BE2C (cell line): Measurements from ENCODE around the gene SNX10.
A peak's percentile ranks its signal among the peaks of the same experiment; 100 is the strongest.
"Not testable (repeated sequence)": the region's sequence is repeated elsewhere in the genome, so short reads cannot be mapped to it uniquely, and the experiment has no call there.

Experiments
- DNase-seq: peaks from one replicate; pipeline ENCODE4 v3.0.0-alpha.2; 2020
- H3K27me3 ChIP-seq: fragments of 250-450 bp; sonication (Bioruptor Pico); 2 replicates; pipeline ENCODE4 v1.5.1; 2020; ENCODE audit warnings: mild to moderate bottlenecking
- H3K36me3 ChIP-seq: fragments of 250-450 bp; sonication (Bioruptor Pico); 2 replicates; pipeline ENCODE4 v1.5.1; 2020; ENCODE audit warnings: mild to moderate bottlenecking
- H3K4me1 ChIP-seq: fragments of 250-450 bp; sonication (Bioruptor Pico); 2 replicates; pipeline ENCODE4 v1.5.1; 2020
- H3K4me3 ChIP-seq: 2 replicates; pipeline ENCODE4 v1.5.1; 2011; ENCODE audit warnings: low read depth, low read length
- H3K9me3 ChIP-seq: fragments of 250-450 bp; sonication (Bioruptor Pico); 2 replicates; pipeline ENCODE4 v1.5.1; 2020
- TF ChIP-seq, protein P1 (sequence below): IDR thresholded peaks from 2 replicates; pipeline ENCODE4 v1.5.1; 2012; ENCODE audit warnings: mild to moderate bottlenecking, low read depth, low read length

SNX10 gene

DNA sequence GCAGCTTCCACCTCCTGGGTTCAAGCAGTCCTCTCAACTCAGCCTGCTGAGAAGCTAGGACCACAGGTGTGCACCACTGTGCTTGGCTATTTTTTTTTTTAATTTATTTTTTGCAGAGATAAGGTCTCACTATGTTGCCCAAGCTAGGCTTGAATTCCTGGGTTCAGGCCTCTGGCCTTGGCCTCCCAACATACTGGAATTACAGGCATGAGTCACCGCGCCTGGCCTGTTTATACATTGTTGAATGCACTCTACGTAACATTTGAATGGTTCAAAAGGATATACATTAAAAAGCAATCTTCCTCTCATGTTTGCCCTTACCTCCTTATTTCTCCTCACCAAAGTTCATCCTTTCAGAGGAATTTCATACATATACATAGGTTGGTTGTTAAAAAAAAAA is 7.2 kb upstream of the SNX10 start:
- H3K9me3 ChIP-seq: no peaks in the 10 kb centered on the region
- TF ChIP-seq, protein P1, sequence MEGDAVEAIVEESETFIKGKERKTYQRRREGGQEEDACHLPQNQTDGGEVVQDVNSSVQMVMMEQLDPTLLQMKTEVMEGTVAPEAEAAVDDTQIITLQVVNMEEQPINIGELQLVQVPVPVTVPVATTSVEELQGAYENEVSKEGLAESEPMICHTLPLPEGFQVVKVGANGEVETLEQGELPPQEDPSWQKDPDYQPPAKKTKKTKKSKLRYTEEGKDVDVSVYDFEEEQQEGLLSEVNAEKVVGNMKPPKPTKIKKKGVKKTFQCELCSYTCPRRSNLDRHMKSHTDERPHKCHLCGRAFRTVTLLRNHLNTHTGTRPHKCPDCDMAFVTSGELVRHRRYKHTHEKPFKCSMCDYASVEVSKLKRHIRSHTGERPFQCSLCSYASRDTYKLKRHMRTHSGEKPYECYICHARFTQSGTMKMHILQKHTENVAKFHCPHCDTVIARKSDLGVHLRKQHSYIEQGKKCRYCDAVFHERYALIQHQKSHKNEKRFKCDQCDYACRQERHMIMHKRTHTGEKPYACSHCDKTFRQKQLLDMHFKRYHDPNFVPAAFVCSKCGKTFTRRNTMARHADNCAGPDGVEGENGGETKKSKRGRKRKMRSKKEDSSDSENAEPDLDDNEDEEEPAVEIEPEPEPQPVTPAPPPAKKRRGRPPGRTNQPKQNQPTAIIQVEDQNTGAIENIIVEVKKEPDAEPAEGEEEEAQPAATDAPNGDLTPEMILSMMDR: no peak
- no peak overlapping the region for H3K4me3 ChIP-seq
- H3K27me3 ChIP-seq: peaks cover 21% of the 10 kb centered on the region
- H3K36me3 ChIP-seq: no peaks in the 10 kb centered on the region
- no peaks in the 10 kb centered on the region for H3K4me1 ChIP-seq
- no peak for DNase-seq

DNA sequence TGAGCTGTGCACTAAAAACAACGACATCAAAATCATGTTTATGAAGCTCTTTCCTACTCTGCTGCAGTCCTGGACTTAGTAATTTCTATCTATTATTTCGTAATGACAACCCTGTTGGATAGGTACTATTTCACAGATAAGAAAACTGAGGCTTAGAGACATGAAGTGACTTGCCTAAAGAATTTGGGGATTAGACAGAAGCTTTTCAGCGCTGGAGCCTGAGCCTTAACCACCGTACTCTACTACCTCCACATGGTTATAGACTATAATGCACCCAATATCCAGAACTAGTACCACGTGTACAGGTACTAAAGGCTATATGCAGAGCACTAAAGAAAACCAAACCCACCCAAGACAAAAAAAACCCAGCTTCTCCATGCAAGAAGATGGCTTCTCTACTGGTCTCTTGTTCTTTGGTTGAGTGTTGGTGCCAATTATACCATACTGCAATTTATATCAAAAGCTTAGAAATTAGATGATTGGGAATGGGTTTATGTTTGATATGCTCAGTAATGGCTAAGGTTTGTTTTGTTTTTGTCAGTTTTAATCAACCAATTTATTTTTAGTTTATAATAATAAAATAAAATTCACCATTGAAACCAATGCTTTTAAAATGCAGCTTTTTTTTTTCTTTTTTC is 6.5 kb upstream of the SNX10 start:
- DNase-seq: no peak
- Histone ChIP-seq H3K4me3 (no peak overlapping the region), H3K36me3 (no peaks in the 10 kb centered on the region), H3K27me3 (peaks cover 21% of the 10 kb centered on the region), H3K4me1 (no peaks in the 10 kb centered on the region), H3K9me3 (no peaks in the 10 kb centered on the region)
- TF ChIP-seq, protein P1: peak; percentile 56

GRCh38 chr7:26286157-26286556 is 5.5 kb upstream of the SNX10 start:
- Histone ChIP-seq H3K27me3 (peaks cover 28% of the 10 kb centered on the region), H3K4me1 (no peaks in the 10 kb centered on the region), H3K9me3 (no peaks in the 10 kb centered on the region), H3K4me3 (no peak overlapping the region), H3K36me3 (no peaks in the 10 kb centered on the region)
- no peak for DNase-seq
- TF ChIP-seq, protein P1: no peak

GRCh38 chr7:26288126-26288525 is 3.5 kb upstream of the SNX10 start:
- H3K4me1 ChIP-seq, H3K4me3 ChIP-seq, DNase-seq, H3K9me3 ChIP-seq, H3K36me3 ChIP-seq: not testable (repeated sequence)
- H3K27me3 ChIP-seq: peaks cover 48% of the 10 kb centered on the region

- Histone ChIP-seq H3K36me3 (no peaks in the 10 kb centered on the region), H3K27me3 (peaks cover 52% of the 10 kb centered on the region), H3K4me3 (no peak overlapping the region), H3K4me1 (no peaks in the 10 kb centered on the region), H3K9me3 (no peaks in the 10 kb centered on the region)
- TF ChIP-seq, protein P1: no peak
- DNase-seq: no peak
These were observed 411 bp upstream of the SNX10 start for GRCh38 chr7:26291251-26291650.

- Histone ChIP-seq H3K4me3 (no peak overlapping the region), H3K9me3 (no peaks in the 10 kb centered on the region), H3K27me3 (peaks cover 36% of the 10 kb centered on the region), H3K36me3 (no peaks in the 10 kb centered on the region), H3K4me1 (no peaks in the 10 kb centered on the region)
- TF ChIP-seq, protein P1: no peak
- no peak for DNase-seq
These were observed 1.3 kb downstream of the SNX10 start for GRCh38 chr7:26292768-26293560.
